Measurements from ENCODE around the gene TMEM178B.
"Not testable (repeated sequence)": the region's sequence is repeated elsewhere in the genome, so short reads cannot be mapped to it uniquely, and the experiment has no call there.

Gene TMEM178B

GRCh38 chr7:141184532-141185190 lies 110.8 kb downstream of the TMEM178B start:
- no peak for DNase-seq (ENCODE audit: low read depth in 2 of 2)

- no peak for DNase-seq (ENCODE audit: low read depth in 2 of 2)
These were observed 111.6 kb downstream of the TMEM178B start for GRCh38 chr7:141185369-141185967.

- no peak for DNase-seq (ENCODE audit: low read depth in 2 of 2)
These were observed 115.4 kb downstream of the TMEM178B start for GRCh38 chr7:141189231-141189630.

- DNase-seq (ENCODE audit: low read depth in 2 of 2), result no peak
These were observed 116.6 kb downstream of the TMEM178B start for GRCh38 chr7:141190495-141190894.

GRCh38 chr7:141191277-141191676 lies 117.4 kb downstream of the TMEM178B start:
- no peak for DNase-seq (ENCODE audit: low read depth in 2 of 2)

- no peak for DNase-seq (ENCODE audit: low read depth in 2 of 2)
These were observed 119.2 kb downstream of the TMEM178B start for GRCh38 chr7:141193066-141193465.

- DNase-seq (ENCODE audit: low read depth in 2 of 2), result not testable (repeated sequence)
These were observed 121.9 kb downstream of the TMEM178B start for GRCh38 chr7:141195722-141196121.

GRCh38 chr7:141198194-141198958 lies 124.5 kb downstream of the TMEM178B start:
- DNase-seq (ENCODE audit: low read depth in 2 of 2), result no peak

- no peak for DNase-seq (ENCODE audit: low read depth in 2 of 2)
These were observed 126.6 kb downstream of the TMEM178B start for GRCh38 chr7:141200191-141201108.

GRCh38 chr7:141201145-141201885 lies 127.5 kb downstream of the TMEM178B start:
- no peak for DNase-seq (ENCODE audit: low read depth in 2 of 2)

- DNase-seq (ENCODE audit: low read depth in 2 of 2), result no peak
These were observed 128.7 kb downstream of the TMEM178B start for GRCh38 chr7:141202535-141202934.

- no peak for DNase-seq (ENCODE audit: low read depth in 2 of 2)
These were observed 129.3 kb downstream of the TMEM178B start for GRCh38 chr7:141203177-141203576.

GRCh38 chr7:141203586-141203985 lies 129.7 kb downstream of the TMEM178B start:
- DNase-seq (ENCODE audit: low read depth in 2 of 2), result no peak

- DNase-seq (ENCODE audit: low read depth in 2 of 2), result no peak
These were observed 133.8 kb downstream of the TMEM178B start for GRCh38 chr7:141207661-141208060.

- DNase-seq (ENCODE audit: low read depth in 2 of 2), result no peak
These were observed 134.7 kb downstream of the TMEM178B start for GRCh38 chr7:141208539-141208938.

- DNase-seq (ENCODE audit: low read depth in 2 of 2), result no peak
These were observed 135.6 kb downstream of the TMEM178B start for GRCh38 chr7:141209454-141209853.

GRCh38 chr7:141210862-141211261 lies 137.0 kb downstream of the TMEM178B start:
- DNase-seq (ENCODE audit: low read depth in 2 of 2), result no peak

GRCh38 chr7:141213226-141213625 lies 139.4 kb downstream of the TMEM178B start:
- DNase-seq (ENCODE audit: low read depth in 2 of 2), result no peak

GRCh38 chr7:141217938-141218337 lies 144.1 kb downstream of the TMEM178B start:
- no peak for DNase-seq (ENCODE audit: low read depth in 2 of 2)

- no peak for DNase-seq (ENCODE audit: low read depth in 2 of 2)
These were observed 145.1 kb downstream of the TMEM178B start for GRCh38 chr7:141218941-141219340.

GRCh38 chr7:141220263-141220880 lies 146.5 kb downstream of the TMEM178B start:
- no peak for DNase-seq (ENCODE audit: low read depth in 2 of 2)

Measured in stimulated activated CD8-positive, alpha-beta memory T cell treated with anti-CD3 and anti-CD28 coated beads, Interleukin-2, amount 100 ng/mL, for 1 hour (primary cell).